ENCODE results near the gene SETBP1.

Gene SETBP1

DNA sequence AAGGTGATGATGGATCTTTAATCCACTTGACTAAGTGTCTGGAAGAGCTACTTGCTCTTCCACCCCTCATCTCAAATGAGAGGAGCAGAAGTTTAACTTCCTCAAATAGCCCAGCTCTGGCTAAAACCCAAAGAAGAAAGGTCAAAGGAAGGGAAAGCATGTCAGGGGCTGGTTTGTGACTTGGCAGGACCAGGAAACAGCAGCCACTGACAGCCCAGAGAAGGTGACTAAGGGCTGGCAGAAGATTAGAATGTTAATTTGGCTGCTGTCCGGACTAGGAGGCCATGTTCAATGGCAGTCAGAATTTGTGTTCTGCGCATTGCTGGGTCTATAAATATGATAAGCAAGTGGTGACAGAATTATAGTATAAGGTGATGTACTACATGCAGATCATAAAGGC, 386.2 kb downstream of the SETBP1 start:
- no peak for DNase-seq (ENCODE audit: low read depth in 3 of 3)

DNA sequence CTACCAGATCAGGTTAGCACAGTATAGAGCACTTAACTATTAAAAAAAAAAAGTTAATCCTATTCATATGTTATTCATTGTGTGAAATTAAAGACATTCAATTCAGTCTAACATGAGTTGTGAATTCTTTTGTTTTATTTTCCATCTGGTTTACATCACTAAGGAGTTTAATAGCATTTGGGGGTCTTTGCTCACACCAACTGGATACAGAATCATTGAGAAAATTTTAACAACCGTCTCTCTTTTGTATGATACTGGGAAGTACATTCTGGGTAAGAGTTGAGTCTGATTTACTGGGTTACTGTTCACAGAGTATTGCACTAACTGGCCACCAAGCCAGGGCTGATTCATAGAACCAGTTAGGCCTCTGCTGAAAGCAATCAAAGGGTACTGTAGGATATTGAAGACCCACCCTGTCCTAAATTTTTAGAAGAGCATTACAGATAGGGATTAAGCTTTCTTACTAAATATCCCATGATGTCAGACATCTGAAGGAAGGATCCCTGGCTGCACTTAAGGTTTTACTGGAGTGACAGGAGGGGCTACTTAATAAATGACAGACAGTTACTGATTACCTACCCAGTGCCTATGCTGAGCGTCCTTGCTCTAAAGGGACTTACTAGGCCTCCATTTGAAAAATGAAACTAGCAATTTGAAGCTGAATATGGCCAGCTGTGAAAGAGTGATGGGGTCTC, 387.9 kb downstream of the SETBP1 start:
- no peak for DNase-seq (ENCODE audit: low read depth in 3 of 3)

DNA sequence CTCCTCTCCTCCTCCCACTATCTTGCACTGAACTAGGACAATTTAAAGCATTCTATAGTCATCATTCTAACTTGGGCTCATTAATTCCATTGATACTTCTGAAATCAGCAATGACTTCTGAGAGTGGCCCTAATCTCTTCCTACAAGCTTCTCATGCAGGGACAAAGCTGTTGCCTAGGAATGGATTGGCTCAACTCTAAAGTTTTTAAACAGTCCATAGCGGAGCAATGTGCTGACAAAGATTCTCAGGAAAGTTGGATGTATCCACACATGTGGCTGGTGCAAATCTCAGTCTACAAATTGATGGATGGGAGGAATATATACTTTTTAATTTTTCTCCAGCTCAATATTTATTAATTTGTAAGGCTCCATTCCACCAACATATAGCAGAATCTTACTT, 388.9 kb downstream of the SETBP1 start:
- DNase-seq (ENCODE audit: low read depth in 3 of 3): no peak

GRCh38 chr18:45071956-45072355, 391.3 kb downstream of the SETBP1 start:
- no peak for DNase-seq (ENCODE audit: low read depth in 3 of 3)

DNA sequence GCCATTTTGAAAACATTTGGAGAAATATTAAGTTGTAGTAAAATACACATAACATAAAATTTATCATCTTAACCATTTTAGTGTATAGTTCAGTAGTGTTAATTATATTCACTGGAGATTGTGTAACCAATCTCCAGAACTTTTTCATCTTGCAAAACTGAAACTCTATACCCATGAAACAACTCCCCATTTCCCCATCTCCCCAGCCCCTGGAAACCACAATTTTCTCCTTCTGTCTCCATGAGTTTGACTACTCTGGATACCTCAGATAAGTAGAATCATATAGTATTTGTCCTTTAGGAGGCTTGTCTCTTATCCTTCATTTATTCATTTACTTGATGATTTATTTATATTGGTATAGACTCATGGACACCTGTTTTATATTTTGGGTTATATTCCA, 392.9 kb downstream of the SETBP1 start:
- no peak for DNase-seq (ENCODE audit: low read depth in 3 of 3)

DNA sequence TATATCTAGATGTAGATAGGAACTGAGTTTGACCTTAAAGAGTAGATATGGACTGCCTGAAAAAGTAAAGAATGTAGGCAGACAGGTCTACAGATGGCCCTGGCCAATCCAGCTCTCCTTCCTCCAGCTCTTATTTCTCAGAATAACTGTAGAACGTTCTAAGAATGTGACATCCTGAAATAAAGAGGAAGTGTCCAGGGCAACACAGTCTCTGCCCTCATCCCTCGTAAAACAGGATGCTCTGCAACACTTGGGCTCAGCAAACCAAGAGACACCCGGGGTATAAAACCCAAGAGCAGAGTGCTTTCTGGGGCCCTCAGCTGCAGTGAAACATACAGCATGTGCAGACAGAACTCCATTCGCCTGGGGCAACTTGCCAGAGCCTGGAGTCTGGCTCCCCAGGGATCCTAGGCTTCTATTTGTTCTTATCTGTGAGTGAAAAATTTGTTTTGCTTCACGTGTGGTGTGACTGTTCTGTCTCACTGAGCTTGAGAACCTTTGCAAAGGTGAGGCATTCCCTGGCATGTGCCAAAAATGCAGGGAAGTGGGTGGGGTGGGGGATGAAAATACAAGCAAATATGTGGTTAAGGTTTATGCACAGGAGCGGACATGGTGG, 401.0 kb downstream of the SETBP1 start:
- DNase-seq (ENCODE audit: low read depth in 3 of 3): no peak

- no peak for DNase-seq (ENCODE audit: low read depth in 3 of 3)
These were observed 402.7 kb downstream of the SETBP1 start for GRCh38 chr18:45083226-45083855.

DNA sequence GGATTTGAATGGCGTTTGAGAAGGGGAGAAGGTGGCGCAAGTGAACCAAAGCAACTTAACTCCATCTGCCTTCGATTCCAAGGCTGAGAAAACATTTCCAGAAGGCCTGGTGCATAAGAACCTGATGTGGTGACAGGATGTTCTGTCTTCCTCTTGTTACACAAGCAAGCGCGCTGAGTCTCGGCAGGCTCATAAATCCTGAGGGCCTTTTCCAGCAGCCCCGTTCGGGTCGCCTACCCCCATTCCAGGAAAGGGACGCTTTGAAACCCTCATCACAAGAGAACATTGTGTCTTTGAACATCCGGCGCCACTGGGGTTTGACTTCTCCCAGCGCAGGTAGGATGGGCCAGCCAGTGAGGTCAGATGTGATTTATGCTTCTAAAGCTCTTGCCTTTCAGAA, 403.5 kb downstream of the SETBP1 start:
- DNase-seq (ENCODE audit: low read depth in 3 of 3): no peak

DNA sequence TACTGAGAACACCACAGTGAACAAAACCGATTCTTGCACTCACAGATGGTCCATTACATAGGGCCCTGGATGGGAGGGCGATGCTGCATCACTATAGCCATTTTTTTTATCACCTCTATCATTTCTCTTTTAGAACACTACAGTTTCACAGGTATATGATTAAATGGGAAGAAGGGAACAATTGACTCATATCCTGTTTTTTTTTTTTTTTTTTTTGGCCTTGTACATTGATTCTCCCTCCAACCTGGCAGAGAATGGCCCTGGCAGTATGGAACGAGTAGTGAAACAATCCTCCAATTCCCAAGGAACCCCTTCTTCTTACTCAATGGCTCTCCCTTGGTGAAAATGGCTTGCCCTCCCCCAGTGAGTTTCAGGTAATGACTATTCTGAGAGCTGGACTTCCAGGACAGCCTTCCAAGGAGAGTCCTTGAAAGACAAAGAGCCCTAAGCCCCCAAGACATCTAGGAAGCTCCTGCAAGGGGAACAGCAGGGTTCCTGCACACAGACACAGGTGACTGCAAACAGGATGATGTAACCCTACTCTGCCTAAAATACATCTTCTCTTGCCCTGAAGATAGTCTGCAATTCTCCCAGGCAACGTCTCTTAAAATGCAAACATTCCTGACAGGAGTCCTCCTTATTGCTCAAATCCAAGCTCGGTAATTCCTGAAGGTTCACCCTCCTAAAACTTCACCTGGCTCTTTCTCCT, 405.4 kb downstream of the SETBP1 start:
- no peak for DNase-seq (ENCODE audit: low read depth in 3 of 3)

DNA sequence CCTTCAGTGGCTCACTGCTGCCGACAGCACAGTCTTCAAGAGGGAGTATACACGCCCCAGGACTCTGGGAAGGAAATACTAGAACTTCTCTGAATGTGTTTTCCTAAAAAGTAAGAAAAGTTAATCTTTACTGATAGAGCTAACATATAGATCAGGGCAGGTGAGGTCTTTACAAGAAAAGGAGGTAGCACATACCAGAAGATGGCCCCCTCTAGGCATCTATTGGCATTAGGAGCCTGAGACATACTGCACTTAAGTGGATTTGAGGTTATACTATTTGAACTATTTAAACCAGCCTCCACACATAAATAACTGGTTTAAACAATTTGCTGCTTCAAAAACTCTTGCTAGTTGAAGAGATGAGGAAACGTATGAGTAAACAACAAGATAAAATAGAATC, 406.1 kb downstream of the SETBP1 start:
- DNase-seq (ENCODE audit: low read depth in 3 of 3): no peak

GRCh38 chr18:45090526-45091140, 409.9 kb downstream of the SETBP1 start:
- DNase-seq (ENCODE audit: low read depth in 3 of 3): no peak

- DNase-seq (ENCODE audit: low read depth in 3 of 3): no peak
These were observed 419.8 kb downstream of the SETBP1 start for GRCh38 chr18:45100321-45101105.

- DNase-seq (ENCODE audit: low read depth in 3 of 3): no peak
These were observed 421.4 kb downstream of the SETBP1 start for GRCh38 chr18:45102126-45102525.

DNA sequence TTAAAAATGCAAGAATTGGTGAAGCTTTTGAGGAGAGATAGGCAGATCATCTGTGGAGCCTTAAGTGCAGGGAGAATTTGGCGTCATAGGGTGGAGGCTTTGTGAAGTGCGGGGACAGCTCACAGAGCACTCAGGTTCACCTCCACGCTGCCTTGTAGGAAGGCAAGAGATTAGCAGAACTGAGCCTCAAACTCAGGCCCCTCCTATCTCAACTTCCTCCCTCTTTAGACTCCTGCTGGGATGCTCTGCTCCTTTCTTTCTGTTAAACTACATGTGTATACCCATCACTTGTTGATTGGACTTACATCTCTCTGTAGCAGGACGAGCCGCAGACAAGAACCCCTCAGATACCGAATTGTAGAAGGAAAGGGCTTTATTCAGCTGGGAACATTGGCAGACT, 422.2 kb downstream of the SETBP1 start:
- no peak for DNase-seq (ENCODE audit: low read depth in 3 of 3)

DNA sequence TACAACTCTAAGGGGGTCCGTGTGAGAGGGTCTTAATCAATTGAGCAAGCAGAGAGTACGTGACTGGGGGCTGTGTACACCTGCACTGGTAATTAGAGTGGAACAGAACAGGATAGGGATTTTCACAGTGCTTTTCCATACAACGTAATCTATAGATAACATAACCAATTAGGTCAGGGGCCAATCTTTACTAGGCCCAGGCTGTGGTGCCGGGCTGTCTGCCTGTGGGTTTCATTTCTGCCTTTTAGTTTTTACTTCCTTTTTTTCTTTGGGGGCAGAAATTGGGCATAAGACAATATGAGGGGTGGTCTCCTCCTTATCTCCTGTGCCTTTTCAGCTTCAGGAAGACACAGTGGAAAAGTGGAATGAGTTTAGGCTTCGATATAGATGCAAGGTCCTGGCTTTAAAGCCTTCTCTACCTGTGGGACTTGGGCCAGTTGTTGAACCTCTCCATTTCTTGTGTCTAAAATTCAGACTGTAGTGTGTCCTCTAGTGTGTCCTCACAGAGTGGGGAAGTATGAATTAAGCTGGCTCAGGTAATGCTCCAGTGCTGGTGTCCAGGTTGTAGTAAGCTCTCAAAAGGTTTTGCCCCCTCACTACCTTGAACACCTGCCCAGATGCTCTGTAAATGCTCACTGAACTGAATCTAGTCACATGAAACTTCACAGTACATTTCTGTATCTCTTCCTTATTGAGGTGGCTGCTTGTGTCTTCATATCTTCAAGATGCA, 422.8 kb downstream of the SETBP1 start:
- no peak for DNase-seq (ENCODE audit: low read depth in 3 of 3)

DNA sequence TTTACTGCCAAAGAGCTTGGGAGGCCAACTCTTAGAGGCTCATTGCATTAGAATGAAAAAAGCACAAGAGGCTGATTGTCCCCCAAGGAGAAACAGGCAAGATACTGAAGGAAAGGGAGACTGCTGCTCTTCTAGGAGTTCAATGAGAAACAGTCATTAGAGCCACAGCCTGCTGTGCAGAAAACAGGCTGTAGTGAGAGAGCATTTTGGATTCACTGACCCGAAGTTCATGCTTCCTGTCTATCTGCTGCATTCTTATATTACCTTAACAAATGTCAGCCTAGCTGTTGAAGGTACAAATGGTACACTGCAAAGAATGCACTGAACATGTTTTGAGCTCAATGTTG, 423.3 kb downstream of the SETBP1 start:
- DNase-seq (ENCODE audit: low read depth in 3 of 3): no peak

DNA sequence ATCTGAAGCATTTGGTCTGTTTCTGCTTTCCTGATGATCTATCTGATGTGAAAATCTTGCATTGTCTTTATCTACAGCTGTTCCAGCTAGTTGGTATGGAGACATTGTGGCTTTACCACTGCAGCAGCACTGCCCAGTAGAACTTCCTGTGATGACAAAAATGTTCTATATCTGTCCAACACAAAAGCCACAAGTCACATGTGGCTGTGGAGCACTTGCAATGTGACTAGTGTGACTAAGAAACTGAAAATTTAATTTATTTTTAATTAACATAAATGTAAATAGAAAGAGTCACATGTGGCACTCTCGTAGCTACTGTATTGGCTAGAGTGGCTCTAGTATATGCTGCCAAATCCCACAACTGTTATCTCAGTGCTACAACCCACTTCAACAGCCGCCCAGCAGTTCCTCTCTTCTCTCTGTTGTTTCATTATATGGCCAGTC, 425.7 kb downstream of the SETBP1 start:
- no peak for DNase-seq (ENCODE audit: low read depth in 3 of 3)

DNA sequence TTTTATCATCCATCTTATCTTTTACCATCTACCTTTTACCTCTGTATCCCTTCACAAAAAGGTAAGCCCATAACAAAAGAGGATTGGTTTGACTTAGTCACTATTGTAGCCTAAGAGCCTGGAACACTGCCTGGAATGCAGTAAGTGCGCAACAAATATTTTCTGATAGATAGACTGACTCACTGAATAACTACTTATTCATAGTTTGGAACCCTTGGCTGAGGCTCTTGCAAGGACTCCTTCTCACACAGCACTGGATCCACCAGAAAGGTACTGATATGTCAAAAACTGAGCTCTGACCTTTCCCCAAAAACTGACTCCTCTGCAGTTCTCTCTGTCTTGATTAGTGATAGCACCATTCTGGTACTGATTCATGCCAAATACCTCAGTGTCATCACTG, 426.7 kb downstream of the SETBP1 start:
- no peak for DNase-seq (ENCODE audit: low read depth in 3 of 3)

GRCh38 chr18:45108754-45109153, 428.1 kb downstream of the SETBP1 start:
- no peak for DNase-seq (ENCODE audit: low read depth in 3 of 3)

GRCh38 chr18:45109271-45109670, 428.6 kb downstream of the SETBP1 start:
- no peak for DNase-seq (ENCODE audit: low read depth in 3 of 3)

DNA sequence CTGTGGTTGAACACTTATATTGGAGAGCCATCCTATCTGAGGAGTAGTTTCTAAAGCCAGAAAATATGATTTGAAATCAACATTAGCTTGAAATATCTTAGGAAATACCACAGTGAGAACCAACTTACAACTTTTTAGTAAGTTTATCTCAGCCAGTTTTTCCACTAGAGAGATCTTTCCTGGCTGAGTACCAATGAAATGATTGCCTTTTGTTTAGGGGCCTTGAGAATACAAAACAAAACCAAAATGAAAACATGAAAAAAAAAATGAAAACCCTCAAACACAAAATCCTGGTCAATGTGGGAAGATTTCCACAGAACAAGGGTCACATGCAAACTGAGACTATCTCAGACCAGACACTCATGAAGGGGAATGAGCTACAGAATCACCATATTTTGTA, 429.0 kb downstream of the SETBP1 start:
- no peak for DNase-seq (ENCODE audit: low read depth in 3 of 3)
